Right ventricle myocardium inferior (tissue), 1 donor: ENCODE results near the gene OR51T1. TPM values are rescaled to one million over a fixed set of nuclear protein-coding genes. Genes with fewer than 3 reads are reported as not detected.
"Not testable (repeated sequence)": the region's sequence is repeated elsewhere in the genome, so short reads cannot be mapped to it uniquely, and the experiment has no call there.

ENCODE experiments used
- ATAC-seq: fragments of 200-7000 bp; cut with Tn5 transposase; one replicate; pipeline ENCODE4 v1.9.1; 2020; ENCODE audit warnings: mild to moderate bottlenecking, moderate library complexity
- DNase-seq: peaks from one replicate; pipeline ENCODE4 v3.0.0; 2021; ENCODE audit errors: missing footprints
- intact Hi-C: fragments of 100-400 bp; cut with DNase I; formaldehyde crosslinking; loops from one replicate; pipeline ENCODE4 v1.11.0; 2022
- long read RNA-seq: library from polyadenylated mRNA; unstranded; transcript quantifications from one replicate; pipeline ENCODE4 v2.0.0, GENCODE V29; 2021
- total RNA-seq: library from RNA; stranded (reverse); fragmentation: NEBNext Ultra II Directional; extraction: Animal tissue kit (Norgen Biotek cat#: 25700); gene quantifications from one replicate; pipeline ENCODE4 v1.2.1, GENCODE V29; 2021
- donor health status: DM: no; HTN: yes; CAD: no; lungs with severe emphysema.

The OR51T1 gene, protein sequence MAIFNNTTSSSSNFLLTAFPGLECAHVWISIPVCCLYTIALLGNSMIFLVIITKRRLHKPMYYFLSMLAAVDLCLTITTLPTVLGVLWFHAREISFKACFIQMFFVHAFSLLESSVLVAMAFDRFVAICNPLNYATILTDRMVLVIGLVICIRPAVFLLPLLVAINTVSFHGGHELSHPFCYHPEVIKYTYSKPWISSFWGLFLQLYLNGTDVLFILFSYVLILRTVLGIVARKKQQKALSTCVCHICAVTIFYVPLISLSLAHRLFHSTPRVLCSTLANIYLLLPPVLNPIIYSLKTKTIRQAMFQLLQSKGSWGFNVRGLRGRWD
- total RNA-seq: not detected
- long read RNA-seq: 0 reads

DNA sequence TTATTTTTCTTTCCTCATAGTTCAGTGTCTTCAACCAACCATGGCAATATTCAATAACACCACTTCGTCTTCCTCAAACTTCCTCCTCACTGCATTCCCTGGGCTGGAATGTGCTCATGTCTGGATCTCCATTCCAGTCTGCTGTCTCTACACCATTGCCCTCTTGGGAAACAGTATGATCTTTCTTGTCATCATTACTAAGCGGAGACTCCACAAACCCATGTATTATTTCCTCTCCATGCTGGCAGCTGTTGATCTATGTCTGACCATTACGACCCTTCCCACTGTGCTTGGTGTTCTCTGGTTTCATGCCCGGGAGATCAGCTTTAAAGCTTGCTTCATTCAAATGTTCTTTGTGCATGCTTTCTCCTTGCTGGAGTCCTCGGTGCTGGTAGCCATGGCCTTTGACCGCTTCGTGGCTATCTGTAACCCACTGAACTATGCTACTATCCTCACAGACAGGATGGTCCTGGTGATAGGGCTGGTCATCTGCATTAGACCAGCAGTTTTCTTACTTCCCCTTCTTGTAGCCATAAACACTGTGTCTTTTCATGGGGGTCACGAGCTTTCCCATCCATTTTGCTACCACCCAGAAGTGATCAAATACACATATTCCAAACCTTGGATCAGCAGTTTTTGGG, at the start of gene OR51T1:
TSS of gene OR51T1 (plus strand) at position 41 of the 641 bp plus-strand sequence. CDS start at position 41, 0 bp downstream.
- intact Hi-C loops: no loop called here
- DNase-seq (no peak), ATAC-seq (no peak)

DNA sequence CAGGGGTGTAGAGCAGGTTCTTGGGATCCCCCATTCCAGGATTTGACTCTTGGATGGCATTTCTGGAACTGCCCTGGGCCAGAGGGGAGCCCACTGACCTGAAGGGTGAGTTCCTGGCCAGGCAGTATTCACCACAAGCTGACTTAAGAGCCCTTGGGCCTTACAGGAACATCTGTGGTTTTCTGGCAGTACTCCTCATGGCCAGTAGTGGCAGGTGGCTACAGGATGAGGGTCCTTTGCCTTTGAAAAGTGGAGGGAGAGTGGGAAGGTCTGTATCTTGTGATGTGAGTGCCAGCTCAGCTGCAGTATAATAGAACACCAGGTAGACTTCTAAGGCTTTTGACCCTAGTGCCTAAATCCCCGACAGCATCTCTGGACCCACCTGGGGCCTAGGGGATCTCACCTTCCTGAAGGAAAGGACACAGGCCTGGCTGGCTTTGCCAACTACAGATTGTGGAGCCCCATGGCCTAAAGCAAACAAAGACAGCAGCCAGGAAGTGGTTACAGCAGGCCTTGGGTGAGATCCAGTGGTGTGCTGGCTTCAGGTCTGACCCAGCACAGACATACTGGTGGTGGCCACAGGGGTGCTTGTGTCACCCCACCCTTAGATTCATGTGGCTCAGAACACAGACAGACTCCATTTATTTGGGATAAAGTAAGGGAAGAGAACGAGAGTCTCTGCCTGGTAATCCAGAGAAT, 41.7 kb upstream of the OR51T1 start:
- intact Hi-C loops: loop anchor here (10.0 kb wide), 1 partner anchor 165 kb away; no protein-coding TSS in a partner anchor
- DNase-seq (no peak), ATAC-seq (no peak)

DNA sequence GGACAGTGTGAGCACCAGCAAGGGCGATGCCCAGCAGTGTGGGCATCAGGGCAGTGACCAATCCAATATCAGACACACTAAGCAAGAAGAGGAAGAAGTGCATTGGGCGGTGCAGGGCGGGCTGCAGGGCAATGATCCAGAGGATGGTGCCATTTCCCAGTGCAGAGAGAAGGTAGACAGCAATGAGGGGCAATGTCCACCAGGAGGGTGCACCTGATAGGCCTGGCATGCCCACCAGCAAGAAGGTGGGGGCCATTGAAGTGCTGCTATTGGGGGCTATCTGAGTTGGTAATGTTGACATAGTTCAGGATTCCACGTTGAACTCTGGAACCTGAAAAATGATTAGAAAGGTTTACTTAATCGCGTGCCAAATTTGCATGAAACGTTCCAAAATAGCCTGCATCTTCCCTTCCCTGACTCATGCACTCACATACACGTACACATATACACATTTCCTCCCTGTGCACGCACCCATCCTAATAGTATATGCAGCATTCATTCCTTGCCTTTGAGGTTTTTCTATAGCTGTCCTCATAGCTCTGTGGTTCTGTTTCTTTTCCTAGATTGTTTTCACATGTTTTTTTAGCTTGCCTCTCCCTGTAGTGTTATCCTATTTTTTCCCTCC, 32.7 kb upstream of the OR51T1 start, which contains the start of gene OR51S1:
TSS of gene OR51S1 (minus strand) at position 301 of the 625 bp plus-strand sequence. CDS start at position 301, 0 bp downstream.
- ATAC-seq (no peak), DNase-seq (no peak)
- intact Hi-C loops: loop anchor here (10.0 kb wide), 1 partner anchor 156 kb away; no protein-coding TSS in a partner anchor

DNA sequence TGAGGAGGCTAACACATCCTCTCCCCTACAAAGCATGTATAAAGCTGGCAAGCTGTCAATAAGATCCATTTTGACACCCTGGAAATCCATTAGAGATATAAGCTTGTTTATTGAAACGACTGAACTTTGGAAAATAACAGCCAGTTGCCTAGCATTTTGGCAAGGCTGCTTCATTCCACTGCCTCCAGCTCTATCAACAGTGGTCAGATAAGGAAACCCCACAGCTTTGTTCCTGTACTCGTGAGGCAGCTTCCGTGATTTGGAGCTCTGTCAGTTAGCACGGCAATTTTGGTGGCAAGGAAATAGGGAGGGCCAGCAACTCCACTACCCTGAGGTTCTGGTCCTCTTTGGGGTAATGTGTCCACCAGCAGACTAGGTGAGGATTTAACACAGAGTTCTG, 30.7 kb upstream of the OR51T1 start:
- intact Hi-C loops: no loop called here
- DNase-seq (no peak), ATAC-seq (peak; percentile 90)

DNA sequence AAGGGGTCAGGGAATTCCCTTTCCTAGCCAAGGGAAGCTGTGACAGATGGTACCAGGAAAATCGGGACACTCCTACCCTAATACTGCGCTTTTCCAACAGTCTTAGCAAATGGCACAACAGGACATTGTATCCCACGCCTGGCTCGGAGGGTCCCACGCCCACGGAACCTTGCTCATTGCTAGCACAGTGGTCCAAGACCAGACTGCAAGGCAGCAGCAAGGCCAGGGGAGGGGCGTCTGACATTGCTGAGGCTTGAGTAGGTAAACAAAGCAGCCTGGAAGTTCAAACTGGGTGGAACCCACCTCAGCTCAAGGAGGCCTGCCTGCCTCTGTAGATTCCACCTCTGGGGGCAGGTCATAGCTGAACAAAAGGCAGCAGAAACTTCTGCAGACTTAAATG, 27.4 kb upstream of the OR51T1 start:
- ATAC-seq, intact Hi-C loops, DNase-seq: not testable (repeated sequence)

DNA sequence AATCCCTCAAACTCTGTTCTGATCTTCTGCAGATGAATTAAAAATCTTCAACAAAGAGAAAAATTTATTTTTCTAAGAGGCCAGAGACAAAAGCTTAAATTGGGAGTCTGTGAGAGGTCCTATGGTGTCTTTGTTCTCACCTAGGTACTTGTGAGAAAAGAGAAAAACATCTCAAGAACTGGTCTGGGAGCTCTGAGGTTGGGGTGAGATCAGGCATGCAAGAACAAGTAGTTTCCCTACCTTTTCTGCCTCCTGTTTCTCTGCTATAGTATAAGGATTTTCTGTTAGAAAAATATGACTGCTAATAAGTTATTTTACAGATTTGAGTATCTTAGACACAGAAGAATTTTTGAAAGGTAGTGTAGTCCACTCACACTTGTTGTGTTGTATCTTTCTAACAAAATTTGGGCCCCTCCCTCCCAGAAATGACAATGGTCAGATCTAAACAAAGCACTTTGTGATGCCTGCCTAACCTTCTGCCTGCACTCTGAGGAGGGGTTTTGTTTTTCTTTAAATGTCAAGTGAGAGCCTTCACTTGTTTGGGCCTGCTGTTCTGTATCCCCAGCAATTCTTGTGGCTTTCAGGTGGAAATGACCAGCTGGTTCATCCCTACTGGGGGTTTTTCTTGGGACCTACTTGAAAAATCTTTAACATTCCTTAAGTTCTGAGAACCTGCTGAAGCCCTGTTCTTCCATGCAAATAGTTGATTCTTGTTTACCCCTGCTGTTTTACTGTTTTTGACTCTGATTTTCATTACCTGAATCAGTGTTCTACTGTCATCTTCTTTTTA, 19.1 kb upstream of the OR51T1 start:
- intact Hi-C loops: no loop called here
- DNase-seq (no peak), ATAC-seq (no peak)

DNA sequence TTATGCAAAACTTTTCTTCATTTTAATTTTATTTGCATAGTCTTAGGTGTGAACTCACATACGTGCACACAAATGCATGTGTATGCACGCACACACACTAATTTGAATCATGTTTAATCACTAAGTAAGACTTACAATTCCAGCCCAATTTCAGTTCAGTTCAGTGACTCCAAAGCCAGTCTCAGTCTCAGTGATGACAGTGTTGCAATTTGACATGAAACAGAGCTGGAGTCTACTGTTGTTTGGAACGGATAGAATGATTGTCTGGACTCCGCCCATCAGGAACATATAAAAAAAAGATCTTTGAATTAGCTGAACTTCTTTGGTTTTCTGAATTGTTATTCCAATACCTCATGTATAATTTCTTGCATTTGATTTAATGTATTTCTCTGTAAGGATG, 17.8 kb upstream of the OR51T1 start:
- intact Hi-C loops: no loop called here
- DNase-seq (no peak), ATAC-seq (peak; percentile 42)

DNA sequence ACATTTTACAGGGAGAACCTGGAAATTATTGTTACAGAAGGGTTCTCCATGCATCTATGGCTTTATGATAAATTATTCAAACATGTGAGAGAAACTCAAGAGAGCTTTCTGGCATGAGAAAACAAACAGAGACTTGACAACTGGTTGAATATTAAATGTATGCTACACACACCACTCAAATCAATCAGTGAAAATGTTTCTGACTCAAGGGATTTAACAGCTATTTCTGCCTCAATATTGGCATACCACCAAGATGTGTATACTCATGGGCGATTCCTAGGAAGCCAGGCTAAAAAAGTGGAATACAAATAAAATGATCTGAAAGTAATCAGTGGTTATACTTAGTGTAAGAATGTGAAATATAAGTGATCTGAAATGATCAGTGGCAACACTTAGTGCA, 15.8 kb upstream of the OR51T1 start:
- ATAC-seq (no peak), DNase-seq (no peak)
- intact Hi-C loops: no loop called here

DNA sequence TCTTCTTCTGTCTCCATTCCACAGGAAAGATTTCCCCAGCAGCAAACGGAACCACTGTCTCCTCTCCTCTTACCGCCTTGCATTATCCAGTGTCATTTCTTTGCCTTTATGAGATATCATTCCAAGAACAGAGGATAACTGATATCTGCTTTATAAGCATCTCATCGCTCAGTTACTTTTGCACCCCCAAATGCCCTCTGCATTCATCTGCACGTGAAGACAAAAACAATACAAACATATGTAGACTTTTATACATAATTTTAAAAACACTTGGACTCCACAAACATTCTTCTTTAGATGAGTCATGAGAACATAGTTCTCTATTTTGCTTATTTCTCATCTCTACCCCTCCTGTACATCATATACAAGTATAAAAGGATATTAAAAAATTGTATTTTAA, 512 bp upstream of the OR51T1 start:
- no peak for ATAC-seq
- no peak for DNase-seq
- intact Hi-C loops: no loop called here

DNA sequence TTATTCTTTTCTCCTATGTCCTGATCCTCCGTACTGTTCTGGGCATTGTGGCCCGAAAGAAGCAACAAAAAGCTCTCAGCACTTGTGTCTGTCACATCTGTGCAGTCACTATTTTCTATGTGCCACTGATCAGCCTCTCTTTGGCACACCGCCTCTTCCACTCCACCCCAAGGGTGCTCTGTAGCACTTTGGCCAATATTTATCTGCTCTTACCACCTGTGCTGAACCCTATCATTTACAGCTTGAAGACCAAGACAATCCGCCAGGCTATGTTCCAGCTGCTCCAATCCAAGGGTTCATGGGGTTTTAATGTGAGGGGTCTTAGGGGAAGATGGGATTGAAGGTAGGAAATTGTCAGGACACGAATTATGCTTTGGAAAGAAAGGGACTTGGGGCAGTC, 843 bp downstream of the OR51T1 start:
- DNase-seq: no peak
- no peak for ATAC-seq
- intact Hi-C loops: no loop called here

DNA sequence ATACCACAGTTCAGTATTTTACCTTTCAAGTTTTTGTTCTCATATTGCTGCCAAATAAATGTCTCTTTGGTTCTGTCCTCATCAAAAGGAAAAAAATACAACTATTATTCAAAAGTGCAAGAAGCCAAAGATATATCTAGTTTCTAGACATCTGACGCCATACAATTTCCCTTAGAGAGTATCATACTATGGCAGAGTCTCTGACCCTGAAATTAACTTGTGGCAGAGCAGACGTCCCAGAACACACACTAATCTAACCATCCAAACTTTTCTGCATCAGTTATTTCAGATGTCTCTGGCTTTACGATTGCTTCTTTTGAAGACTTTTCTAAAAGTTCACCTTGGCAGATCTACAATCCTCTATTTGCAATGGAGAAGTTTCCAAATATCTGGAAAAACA, 2.7 kb downstream of the OR51T1 start:
- intact Hi-C loops: no loop called here
- DNase-seq (no peak), ATAC-seq (no peak)

DNA sequence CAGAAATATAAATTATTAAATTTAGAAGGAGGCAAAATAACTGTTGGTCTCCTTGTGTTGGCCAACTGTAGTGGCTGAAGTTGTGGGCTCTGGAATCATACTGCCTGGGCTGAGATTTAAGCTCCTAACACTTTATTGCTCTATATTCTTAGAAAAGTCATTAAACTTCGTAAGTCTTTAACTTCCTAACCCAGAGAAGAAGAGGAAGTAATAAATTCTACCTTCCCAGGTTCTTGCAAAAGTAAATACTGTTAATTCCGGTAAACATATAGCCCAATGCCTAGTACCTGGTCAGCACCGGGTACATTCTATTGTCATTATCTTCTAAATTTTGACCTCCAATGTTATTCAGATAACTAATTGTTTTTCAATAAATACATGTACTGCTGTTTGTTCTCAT, 4.5 kb downstream of the OR51T1 start:
- DNase-seq (no peak), ATAC-seq (no peak)
- intact Hi-C loops: no loop called here

DNA sequence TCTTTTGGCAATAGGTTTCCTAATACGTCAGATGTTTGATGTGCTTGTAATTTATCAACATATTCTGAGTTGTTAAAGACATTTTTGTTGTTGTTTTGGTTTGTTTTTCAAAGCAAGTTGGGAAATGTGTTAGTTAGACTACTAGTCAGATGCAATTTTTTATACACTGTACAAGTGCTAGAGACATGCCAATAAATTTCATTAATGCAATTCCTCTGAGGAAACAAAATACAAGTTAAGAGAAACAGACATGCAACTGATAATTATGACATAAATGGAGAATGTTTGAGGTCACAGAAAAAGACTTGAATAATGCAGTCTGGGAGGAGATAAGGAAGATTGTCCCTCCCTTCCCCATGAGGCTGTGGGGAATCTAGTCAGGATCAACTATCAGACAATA, 5.9 kb downstream of the OR51T1 start:
- ATAC-seq (no peak), DNase-seq (no peak)

DNA sequence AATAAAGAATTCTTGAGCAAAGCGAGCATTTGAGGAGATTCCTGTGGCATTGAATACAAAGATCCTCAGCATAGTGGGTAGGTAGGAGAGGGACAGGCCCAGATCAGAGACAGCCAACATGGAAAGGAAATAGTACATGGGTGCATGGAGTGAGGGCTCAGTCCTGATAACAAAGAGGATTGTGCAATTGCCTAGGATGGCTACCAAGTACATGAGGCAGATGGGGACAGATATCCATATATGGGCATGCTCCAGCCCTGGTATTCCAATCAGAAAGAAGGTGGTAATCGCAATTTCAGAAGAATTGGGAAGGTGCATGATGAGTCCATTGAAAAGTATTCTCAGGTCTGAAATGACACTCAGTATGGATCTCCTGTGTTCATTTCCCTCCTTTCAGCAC, 8.6 kb downstream of the OR51T1 start:
- no peak for DNase-seq
- intact Hi-C loops: no loop called here

More for the DNA sequence above, 5.9 kb downstream of the OR51T1 start:
- intact Hi-C loops: no loop called here

DNA sequence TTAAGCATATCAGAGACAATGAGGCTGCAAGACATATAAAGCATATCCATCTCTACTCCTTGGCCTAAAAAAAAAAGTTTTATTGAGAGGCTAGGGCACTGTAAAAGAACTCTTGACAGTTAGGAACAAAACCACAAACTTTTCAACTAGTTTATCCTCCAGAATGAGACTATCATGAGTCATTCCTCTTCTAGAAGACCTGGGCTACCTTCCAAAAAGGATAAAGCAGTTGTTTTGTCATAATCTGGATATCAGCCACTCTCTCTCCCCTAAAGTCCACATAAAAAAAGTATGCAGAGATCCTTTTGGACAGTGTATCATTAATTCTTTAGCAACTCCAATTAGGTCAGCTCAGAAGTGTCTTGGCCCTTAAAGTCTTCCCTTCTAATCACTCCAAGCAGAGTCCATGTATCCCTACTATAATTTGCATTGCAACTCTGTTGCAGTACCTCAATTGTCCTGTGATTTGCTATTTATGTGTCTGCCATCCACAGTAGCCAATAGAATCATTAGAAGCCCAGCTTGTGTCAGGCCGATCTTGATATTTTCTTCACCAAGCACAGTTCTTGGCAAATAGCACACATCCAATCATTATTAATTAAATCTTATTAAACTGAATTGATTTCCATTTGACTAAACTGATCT, 10.4 kb downstream of the OR51T1 start:
- intact Hi-C loops: no loop called here
- ATAC-seq (no peak), DNase-seq (no peak)

More for the DNA sequence above, 8.6 kb downstream of the OR51T1 start:
- no peak for ATAC-seq

DNA sequence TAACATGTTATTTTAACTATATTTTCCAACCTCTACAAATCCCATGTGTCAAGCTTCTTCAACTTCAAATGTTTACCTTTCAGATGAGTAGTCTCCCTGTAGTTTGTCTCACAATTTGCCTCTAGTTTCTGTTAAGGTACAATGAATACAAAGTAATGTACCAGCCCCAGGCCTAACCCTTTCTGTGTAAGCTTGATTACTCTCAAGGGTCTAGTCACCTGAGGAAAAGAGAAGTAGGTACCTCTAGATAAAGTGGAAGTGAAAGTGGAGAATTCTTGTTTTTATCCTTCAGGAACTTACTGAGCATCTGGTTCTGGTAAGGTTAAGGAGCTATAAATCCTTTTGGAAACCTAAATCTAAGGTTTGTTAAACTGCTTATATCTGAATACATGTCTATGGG, 21.8 kb downstream of the OR51T1 start, which contains the start of gene OR51A7:
TSS of gene OR51A7 (plus strand) at position 300 of the 400 bp plus-strand sequence. CDS start 3,587 bp downstream, outside the sequence.
- intact Hi-C loops: no loop called here
- DNase-seq (no peak), ATAC-seq (no peak)

DNA sequence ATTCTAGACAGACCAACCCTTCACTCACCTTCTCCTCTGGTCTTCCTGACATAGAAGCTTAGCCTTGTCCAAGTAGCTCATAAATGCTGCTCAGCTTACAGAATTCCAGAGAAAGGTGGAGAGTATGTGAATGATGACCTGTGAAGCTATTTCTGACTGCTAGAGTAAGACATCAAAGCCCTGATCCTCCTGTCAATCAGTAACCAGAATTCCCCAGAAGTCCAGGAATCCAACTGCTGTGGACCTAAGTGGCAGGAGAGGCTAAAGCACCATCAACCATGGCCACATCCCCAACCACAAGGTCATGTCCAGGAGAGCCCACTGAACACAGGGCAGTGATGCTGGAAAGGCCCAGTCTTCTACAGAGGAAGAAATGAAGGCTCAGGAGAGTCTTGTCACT, 34.9 kb downstream of the OR51T1 start:
- ATAC-seq: no peak
- intact Hi-C loops: no loop called here
- no peak for DNase-seq

DNA sequence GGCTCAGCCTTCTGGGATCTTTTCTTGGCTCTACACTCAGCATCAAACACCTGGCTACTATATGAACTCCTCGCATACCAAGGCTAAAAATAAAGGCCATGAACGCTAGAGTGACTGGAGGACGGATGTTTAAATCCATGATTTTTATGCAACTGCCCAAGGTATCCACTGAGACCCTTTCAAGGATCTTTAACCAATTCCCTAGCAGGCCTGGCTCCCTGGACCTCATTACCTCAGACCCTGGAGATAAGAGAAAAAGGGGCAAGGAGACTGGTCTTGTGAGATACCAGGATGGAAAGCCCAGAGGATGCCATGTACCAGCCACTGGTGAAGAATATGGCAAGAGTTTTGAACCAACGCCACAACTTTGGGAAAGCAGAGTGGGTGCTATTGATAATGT, 37.5 kb downstream of the OR51T1 start, which contains the start of gene OR51G2:
TSS of gene OR51G2 (minus strand) at position 101 of the 400 bp plus-strand sequence. CDS start 3,687 bp downstream, outside the sequence.
- no peak for ATAC-seq
- intact Hi-C loops: no loop called here
- no peak for DNase-seq
